Epithelial cell of esophagus (primary cell): ENCODE data around the gene PPP1CC.
"Not testable (repeated sequence)": the region's sequence is repeated elsewhere in the genome, so short reads cannot be mapped to it uniquely, and the experiment has no call there.

Source experiments
- DNase-seq: peaks from one replicate; pipeline ENCODE4 v3.0.0; 2010; ENCODE audit warnings: low read depth
- H3K4me3 ChIP-seq: 2 replicates; pipeline ENCODE4 v1.5.1; 2011; ENCODE audit warnings: mild to moderate bottlenecking, low read length, control low read depth
- CTCF ChIP-seq: IDR thresholded peaks from 2 replicates; pipeline ENCODE4 v1.5.1; 2011; ENCODE audit warnings: low read depth, mild to moderate bottlenecking, low read length, control low read depth, inconsistent platforms; ENCODE audit not compliant: insufficient read depth; ENCODE audit errors: missing control alignments

Gene PPP1CC

GRCh38 chr12:110737532-110737931 lies 5.2 kb downstream of the PPP1CC start:
- no peak overlapping the region for H3K4me3 ChIP-seq
- no peak for DNase-seq
- no peak for TF ChIP-seq CTCF

- H3K4me3 ChIP-seq, DNase-seq: not testable (repeated sequence)
Measured at GRCh38 chr12:110737016-110737415, 5.7 kb downstream of the PPP1CC start.

GRCh38 chr12:110733900-110734299 lies 8.8 kb downstream of the PPP1CC start:
- no peak overlapping the region for H3K4me3 ChIP-seq
- no peak for TF ChIP-seq CTCF
- no peak for DNase-seq

GRCh38 chr12:110733089-110733715 lies 9.5 kb downstream of the PPP1CC start:
- no peak for TF ChIP-seq CTCF
- DNase-seq = no peak
- no peak overlapping the region for H3K4me3 ChIP-seq

- no peak overlapping the region for H3K4me3 ChIP-seq
- DNase-seq = no peak
- no peak for TF ChIP-seq CTCF
Measured at GRCh38 chr12:110732572-110732971, 10.1 kb downstream of the PPP1CC start.

- TF ChIP-seq CTCF = no peak
- no peak for DNase-seq
- H3K4me3 ChIP-seq = no peak overlapping the region
Measured at GRCh38 chr12:110731479-110731878, 11.2 kb downstream of the PPP1CC start.

- no peak for TF ChIP-seq CTCF
- no peak for DNase-seq
- no peak overlapping the region for H3K4me3 ChIP-seq
Measured at GRCh38 chr12:110728628-110729027, 14.1 kb downstream of the PPP1CC start.
